Vagina (tissue), 2 donors: ENCODE results near the gene NUDT16L1.

Experiments
- CTCF ChIP-seq, 3 experiments: fragments of 450-650 bp in 2 of 3; fragments of 200-600 bp in 1 of 3; sonication (generic) in 1 of 3; IDR thresholded peaks; one replicate each; pipeline ENCODE4 v1.5.1; 2017 to 2019; ENCODE audit warnings: antibody characterized with exemption in 3 of 3, mild to moderate bottlenecking in 2 of 3, moderate library complexity in 2 of 3
- POLR2AphosphoS5 ChIP-seq, 2 donors: sonication (generic); formaldehyde crosslinking; IDR thresholded peaks; one replicate each; pipeline ENCODE4 v1.9.0; 2017; ENCODE audit warnings: antibody characterized with exemption in 2 of 2, mild to moderate bottlenecking in 2 of 2, low read depth in 1 of 2; ENCODE audit not compliant: insufficient read depth in 1 of 2

GRCh38 chr16:4744555-4745273 is 51.4 kb downstream of the NUDT16L1 start:
- no peak for TF ChIP-seq CTCF (IDR thresholded peaks at IDR 0.05)
- TF ChIP-seq POLR2AphosphoS5 (IDR thresholded peaks at IDR 0.05; ENCODE audit: insufficient read depth in 1 of 2, low read depth in 1 of 2) = no peak
